Right lobe of liver (tissue), 6 donors: ENCODE results near the gene CRAT. TPM values are rescaled to one million over a fixed set of nuclear protein-coding genes. Genes with fewer than 3 reads are reported as not detected.

ENCODE experiments used
- ATAC-seq, 4 donors: fragments of 200-7000 bp; cut with Tn5 transposase; one replicate each; pipeline ENCODE4 v1.9.1; 2020; ENCODE audit warnings: mild to moderate bottlenecking in 4 of 4, moderate library complexity in 4 of 4
- DNase-seq, 3 donors: peaks; one replicate each; pipeline ENCODE4 v3.0.0-alpha.2; 2020
- H3K27ac ChIP-seq, 3 donors: fragments of 200-600 bp; one replicate each; pipeline ENCODE4 v1.8.0; 2022
- H3K27me3 ChIP-seq, 2 donors: fragments of 200-600 bp; one replicate each; pipeline ENCODE4 v1.8.0; 2022
- H3K36me3 ChIP-seq, 4 donors: fragments of 200-600 bp; sonication (generic) in 1 of 4; one replicate each; pipeline versions ENCODE4 v1.5.1 to v1.8.0; 2017 to 2022; ENCODE audit warnings: control low read depth in 1 of 4
- H3K4me1 ChIP-seq, 4 donors: fragments of 200-600 bp; sonication (generic) in 1 of 4; one replicate each; pipeline versions ENCODE4 v1.5.1 to v1.8.0; 2017 to 2022; ENCODE audit warnings: control low read depth in 1 of 4
- H3K4me3 ChIP-seq, 3 donors: fragments of 200-600 bp; one replicate each; pipeline ENCODE4 v1.8.0; 2022
- H3K9me3 ChIP-seq, 4 donors: fragments of 200-600 bp; sonication (generic) in 1 of 4; one replicate each; pipeline versions ENCODE4 v1.5.1 to v1.8.0; 2017 to 2022; ENCODE audit warnings: control low read depth in 1 of 4
- POLR2A ChIP-seq: fragments of 450-650 bp; IDR thresholded peaks from one replicate; pipeline ENCODE4 v1.6.1; 2017; ENCODE audit warnings: antibody characterized with exemption, mild to moderate bottlenecking
- WGBS: methylation state at CpG from one replicate; pipeline ENCODE4 v1.1.6; 2018; ENCODE audit warnings: low coverage, low lambda C conversion rate; ENCODE audit not compliant: insufficient coverage; ENCODE audit errors: missing lambda C conversion rate; 5-methylcytosine and 5-hydroxymethylcytosine counted together
- intact Hi-C, 2 donors: fragments of 100-400 bp; cut with DNase I; formaldehyde crosslinking; loops; one replicate each; pipeline versions ENCODE4 v1.11.2 to v1.14.1; 2022
- total RNA-seq, 6 experiments: library from RNA; depleted of rRNA in 2 of 6; stranded (reverse); fragments of >200 nt in 2 of 6; fragmentation: NEBNext Ultra II Directional in 3 of 6; extraction: Animal tissue kit (Norgen Biotek cat#: 25700) in 3 of 6; gene quantifications; one replicate each; pipeline versions ENCODE4 v1.1.0 to v1.2.4, GENCODE V29; 2016 to 2023
- TF ChIP-seq, protein P1 (sequence below), 4 donors: fragments of 200-600 bp in 3 of 4; fragments of 450-650 bp in 1 of 4; IDR thresholded peaks; one replicate each; pipeline versions ENCODE4 v1.5.1 to v1.8.0; 2016 to 2022; ENCODE audit warnings: antibody characterized with exemption in 4 of 4, mild to moderate bottlenecking in 2 of 4
- donor health status: DM: no; HTN: yes; CAD: no.
- donor health status: DM: no; HTN: no; CAD: no.
- donor health status: DM: no; HTN: no; CAD: no.
- donor health status: DM: no; HTN: yes; CAD: no.
- donor health status: DM: no; HTN: yes; CAD: no.

The CRAT gene
- total RNA-seq, 6 experiments from 2014 or later = 86.1 to 146 (median 104) TPM

DNA sequence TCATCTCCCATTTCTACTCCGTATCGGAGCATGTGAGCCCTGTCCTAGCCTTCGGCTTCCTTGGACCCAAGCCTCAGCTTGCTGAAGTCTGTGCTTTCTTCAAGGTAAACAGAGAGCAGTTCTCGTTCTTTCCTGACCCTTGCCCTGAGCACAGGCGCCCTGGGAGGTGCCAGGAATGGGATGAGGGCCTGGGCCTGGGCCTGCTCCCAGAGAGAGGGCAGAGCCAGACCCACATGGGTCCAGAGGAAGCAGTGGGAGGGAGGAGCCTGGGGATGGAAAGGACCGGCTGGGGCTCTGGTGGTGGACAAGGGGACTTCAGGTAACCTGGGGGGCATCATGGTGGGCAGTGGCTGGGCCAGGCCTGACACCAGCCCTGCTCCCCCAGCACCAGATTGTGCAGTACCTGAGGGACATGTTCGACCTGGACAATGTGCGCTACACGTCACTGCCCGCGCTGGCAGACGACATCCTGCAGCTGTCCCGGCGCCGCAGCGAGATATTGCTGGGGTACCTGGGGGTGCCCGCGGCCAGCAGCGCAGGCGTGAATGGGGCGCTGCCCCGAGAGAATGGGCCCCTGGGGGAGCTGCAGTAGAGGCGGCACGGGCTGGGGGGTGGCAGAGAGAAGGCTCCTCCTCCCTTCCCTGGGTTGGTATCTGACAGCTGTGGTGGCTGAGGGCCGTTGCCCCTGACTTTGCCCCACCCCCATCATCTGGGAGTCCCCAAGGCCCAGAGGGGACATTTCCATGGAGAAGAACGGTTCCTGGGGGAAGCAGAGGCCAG lies 40.5 kb downstream of the CRAT start:
- H3K9me3 ChIP-seq = no peaks in the 10 kb centered on the region
- TF ChIP-seq, protein P1, sequence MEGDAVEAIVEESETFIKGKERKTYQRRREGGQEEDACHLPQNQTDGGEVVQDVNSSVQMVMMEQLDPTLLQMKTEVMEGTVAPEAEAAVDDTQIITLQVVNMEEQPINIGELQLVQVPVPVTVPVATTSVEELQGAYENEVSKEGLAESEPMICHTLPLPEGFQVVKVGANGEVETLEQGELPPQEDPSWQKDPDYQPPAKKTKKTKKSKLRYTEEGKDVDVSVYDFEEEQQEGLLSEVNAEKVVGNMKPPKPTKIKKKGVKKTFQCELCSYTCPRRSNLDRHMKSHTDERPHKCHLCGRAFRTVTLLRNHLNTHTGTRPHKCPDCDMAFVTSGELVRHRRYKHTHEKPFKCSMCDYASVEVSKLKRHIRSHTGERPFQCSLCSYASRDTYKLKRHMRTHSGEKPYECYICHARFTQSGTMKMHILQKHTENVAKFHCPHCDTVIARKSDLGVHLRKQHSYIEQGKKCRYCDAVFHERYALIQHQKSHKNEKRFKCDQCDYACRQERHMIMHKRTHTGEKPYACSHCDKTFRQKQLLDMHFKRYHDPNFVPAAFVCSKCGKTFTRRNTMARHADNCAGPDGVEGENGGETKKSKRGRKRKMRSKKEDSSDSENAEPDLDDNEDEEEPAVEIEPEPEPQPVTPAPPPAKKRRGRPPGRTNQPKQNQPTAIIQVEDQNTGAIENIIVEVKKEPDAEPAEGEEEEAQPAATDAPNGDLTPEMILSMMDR (IDR thresholded peaks at IDR 0.05) = no peak
- TF ChIP-seq POLR2A = no peak
- H3K36me3 ChIP-seq = peaks cover 0 to 2% (median 0%) of the 10 kb centered on the region in 4 donors
- WGBS = 56% methylated on average over 16 of the region's 26 CpGs
- peak overlapping the region; percentile 62 to 98 (median 94) for H3K27ac ChIP-seq
- no peaks in the 10 kb centered on the region for H3K27me3 ChIP-seq
- ATAC-seq = peak; percentile 80 to 92 (median 88)
- peaks cover 0 to 48% (median 18%) of the 10 kb centered on the region in 4 donors for H3K4me1 ChIP-seq
- no peak overlapping the region for H3K4me3 ChIP-seq
- DNase-seq = peak; percentile 69 to 94 (median 94)
- intact Hi-C loops = no loop called here

DNA sequence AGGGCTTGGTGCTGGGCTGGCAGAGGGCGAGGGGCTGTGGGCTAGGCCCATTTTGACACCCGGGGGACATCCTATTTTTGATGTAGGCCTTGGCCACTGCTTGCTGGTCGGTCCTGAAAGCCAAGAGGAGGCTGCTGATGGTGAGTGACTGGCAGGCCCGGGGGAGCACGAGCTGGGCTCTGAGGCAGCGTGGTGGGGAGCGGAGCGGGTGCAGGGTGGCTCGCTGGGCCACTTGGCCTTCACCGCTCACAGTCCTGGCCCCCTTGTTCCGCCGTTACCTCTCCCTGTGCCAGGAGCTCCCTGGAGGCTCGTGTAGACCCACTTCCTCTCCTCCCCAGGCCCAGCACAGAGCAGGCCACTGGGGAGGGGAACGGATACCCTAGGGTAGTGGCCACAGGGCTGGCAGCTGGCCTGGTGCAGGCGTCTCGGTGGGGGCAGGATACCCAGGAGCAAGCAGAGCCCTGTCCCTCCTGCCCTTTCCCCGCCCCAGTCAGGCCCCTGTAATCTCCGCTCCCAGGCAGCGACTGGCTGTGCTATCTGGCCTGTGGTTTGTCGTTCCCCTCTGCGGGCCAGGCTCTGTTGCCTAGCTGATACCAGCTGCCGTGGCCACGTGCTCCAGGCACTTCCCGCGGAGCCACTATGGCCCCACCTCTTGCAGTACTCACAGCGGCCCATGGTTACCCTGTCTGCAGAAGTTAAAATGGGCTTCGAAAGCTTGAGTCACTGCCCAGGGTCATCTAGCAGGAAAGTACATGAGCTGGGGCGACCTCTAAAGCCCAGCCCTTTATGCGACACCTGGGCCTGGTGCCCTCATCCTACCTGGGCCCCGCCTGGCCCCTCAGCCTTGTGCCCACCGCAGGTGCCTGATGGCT lies 41.4 kb downstream of the CRAT start:
- peak; percentile 78 to 84 (median 80) for ATAC-seq
- intact Hi-C loops = no loop called here
- DNase-seq = peak; percentile 87 to 94 (median 93)
- no peak overlapping the region for H3K4me3 ChIP-seq
- H3K4me1 ChIP-seq = peaks cover 0 to 52% (median 21%) of the 10 kb centered on the region in 4 donors
- TF ChIP-seq, protein P1 (IDR thresholded peaks at IDR 0.05) = peak in 1 of 4 donors; percentile 14
- TF ChIP-seq POLR2A = peak; percentile 52
- WGBS = 20% methylated on average over 4 of the region's 31 CpGs
- H3K27ac ChIP-seq = peak overlapping the region; percentile 62 to 98 (median 94)
- H3K36me3 ChIP-seq = peaks cover 0 to 3% (median 0%) of the 10 kb centered on the region in 4 donors
- no peaks in the 10 kb centered on the region for H3K27me3 ChIP-seq
- H3K9me3 ChIP-seq = no peaks in the 10 kb centered on the region

DNA sequence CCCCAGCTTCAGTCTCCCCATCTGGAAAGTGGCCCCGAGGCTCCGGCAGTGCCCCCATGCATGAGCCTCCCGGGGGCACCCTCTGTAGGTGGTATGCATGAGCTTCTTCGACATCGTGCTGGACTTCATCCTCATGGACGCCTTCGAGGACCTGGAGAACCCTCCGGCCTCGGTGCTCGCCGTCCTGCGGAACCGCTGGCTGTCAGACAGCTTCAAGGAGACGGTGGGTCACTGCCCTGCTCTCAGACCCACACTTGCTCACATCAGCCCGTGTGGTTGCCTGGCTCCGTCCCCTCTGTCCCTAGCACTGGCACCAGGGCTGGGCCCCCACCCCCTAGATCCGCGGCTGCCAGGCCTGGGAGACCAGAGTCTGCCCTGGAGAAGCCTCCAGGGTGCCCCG lies 42.5 kb downstream of the CRAT start:
- Histone ChIP-seq H3K4me3 (no peak overlapping the region), H3K27me3 (no peaks in the 10 kb centered on the region), H3K9me3 (no peaks in the 10 kb centered on the region), H3K36me3 (peaks cover 0 to 9% (median 0%) of the 10 kb centered on the region in 4 donors), H3K4me1 (peaks cover 0 to 59% (median 26%) of the 10 kb centered on the region in 4 donors), H3K27ac (peak overlapping the region in 1 of 3 donors; percentile 98)
- no CpG with 5 or more reads among the region's 19 CpGs for WGBS
- TF ChIP-seq POLR2A = no peak
- intact Hi-C loops = no loop called here
- DNase-seq = peak in 1 of 3 donors; percentile 42
- no peak for ATAC-seq

DNA sequence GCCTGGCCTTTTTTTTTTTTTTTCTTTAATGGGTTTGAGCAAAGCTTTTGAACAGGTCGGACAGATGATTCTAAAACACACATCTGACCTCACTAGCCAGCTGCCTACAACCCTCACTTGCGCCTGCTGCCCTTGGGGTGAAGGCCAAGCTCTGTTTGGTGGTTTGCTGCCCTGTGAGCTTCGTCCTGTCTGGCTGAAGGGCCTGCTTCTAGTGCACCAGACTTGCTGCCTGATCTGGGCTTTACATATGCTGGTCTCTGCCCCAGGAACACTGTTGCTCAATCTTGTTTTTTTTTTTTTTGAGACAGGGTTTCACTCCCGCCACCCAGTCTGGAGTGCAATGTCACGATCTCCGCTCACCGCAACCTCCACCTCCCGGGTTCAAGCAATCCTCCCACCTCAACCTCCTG lies 46.1 kb downstream of the CRAT start:
- H3K9me3 ChIP-seq = no peaks in the 10 kb centered on the region
- DNase-seq (peak; percentile 75 to 94 (median 94)), ATAC-seq (peak; percentile 79 to 87 (median 80))
- peaks cover 0 to 35% (median 16%) of the 10 kb centered on the region in 4 donors for H3K4me1 ChIP-seq
- intact Hi-C loops = no loop called here
- no peaks in the 10 kb centered on the region for H3K27me3 ChIP-seq
- peaks cover 0 to 19% (median 0%) of the 10 kb centered on the region in 4 donors for H3K36me3 ChIP-seq
- 40% methylated on average over 7 of the region's 8 CpGs for WGBS
- peak; percentile 47 for TF ChIP-seq POLR2A
- TF ChIP-seq, protein P1 (IDR thresholded peaks at IDR 0.05) = no peak
- no peak overlapping the region for H3K4me3 ChIP-seq
- peak overlapping the region in 2 of 3 donors; percentile 62 to 68 for H3K27ac ChIP-seq
